ENCODE measurements around the gene CENPU.

CENPU gene

DNA sequence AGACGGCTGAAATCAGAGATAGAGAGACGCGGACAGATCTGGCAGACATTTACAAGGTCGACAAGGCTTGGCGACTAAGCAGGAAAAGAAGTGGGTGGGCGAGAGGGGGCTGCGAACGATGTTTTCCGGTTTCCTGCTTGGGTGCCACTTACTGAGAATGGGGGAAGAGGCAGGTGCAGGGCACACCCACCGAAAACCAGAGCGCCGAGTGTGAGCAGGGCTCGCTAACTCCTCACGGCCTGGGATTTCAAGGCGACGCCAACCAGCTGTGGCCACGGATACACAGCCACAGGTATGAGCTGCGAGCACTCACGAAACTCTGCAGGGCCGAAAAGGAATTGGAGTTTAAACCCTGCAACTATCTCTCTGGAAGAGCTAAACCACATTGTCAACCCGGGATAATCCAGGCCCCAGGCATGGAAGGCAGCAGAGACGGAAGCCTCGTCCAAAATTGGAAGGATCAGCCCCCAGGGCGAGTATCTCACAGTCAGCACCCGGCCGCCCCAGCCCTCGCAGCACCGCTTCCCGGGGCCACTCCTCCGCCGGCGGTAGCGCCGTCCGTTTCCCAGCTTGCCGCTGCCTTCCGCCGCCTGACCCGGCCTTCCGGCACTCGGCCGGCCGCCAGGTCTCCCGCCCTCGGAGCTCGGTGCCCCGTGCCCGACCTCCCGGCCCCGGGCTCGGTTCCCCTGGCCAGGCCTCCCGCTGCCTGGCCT lies 85.4 kb downstream of the CENPU start:
- TF ChIP-seq, protein P1, sequence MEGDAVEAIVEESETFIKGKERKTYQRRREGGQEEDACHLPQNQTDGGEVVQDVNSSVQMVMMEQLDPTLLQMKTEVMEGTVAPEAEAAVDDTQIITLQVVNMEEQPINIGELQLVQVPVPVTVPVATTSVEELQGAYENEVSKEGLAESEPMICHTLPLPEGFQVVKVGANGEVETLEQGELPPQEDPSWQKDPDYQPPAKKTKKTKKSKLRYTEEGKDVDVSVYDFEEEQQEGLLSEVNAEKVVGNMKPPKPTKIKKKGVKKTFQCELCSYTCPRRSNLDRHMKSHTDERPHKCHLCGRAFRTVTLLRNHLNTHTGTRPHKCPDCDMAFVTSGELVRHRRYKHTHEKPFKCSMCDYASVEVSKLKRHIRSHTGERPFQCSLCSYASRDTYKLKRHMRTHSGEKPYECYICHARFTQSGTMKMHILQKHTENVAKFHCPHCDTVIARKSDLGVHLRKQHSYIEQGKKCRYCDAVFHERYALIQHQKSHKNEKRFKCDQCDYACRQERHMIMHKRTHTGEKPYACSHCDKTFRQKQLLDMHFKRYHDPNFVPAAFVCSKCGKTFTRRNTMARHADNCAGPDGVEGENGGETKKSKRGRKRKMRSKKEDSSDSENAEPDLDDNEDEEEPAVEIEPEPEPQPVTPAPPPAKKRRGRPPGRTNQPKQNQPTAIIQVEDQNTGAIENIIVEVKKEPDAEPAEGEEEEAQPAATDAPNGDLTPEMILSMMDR (IDR thresholded peaks at IDR 0.05; ENCODE audit: low read depth, low read length, missing control alignments): no peak
- no peak for DNase-seq (ENCODE audit: low read depth)
- in situ Hi-C loops (cut with HindIII; ENCODE audit: low sequenced_read_pairs): no loop called here
- peak overlapping the region; percentile 79 for H3K4me3 ChIP-seq (ENCODE audit: low read depth, low read length)

DNA sequence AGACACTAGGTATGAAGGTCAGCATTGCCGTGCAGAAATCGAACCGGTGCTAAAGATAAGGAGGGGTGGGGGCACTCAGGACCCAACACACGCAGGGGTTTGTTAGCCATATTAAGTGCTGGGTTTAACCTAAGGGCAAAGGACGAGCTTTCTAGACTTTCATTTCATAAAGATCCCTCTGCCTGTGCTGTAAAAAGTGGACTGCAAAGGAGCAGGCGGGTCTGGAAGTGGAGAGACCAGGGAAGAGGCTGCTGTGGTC lies 85.9 kb downstream of the CENPU start:
- peak overlapping the region; percentile 79 for H3K4me3 ChIP-seq (ENCODE audit: low read depth, low read length)
- in situ Hi-C loops (cut with HindIII; ENCODE audit: low sequenced_read_pairs): no loop called here
- TF ChIP-seq, protein P1 (IDR thresholded peaks at IDR 0.05; ENCODE audit: low read depth, low read length, missing control alignments): no peak
- DNase-seq (ENCODE audit: low read depth): no peak

DNA sequence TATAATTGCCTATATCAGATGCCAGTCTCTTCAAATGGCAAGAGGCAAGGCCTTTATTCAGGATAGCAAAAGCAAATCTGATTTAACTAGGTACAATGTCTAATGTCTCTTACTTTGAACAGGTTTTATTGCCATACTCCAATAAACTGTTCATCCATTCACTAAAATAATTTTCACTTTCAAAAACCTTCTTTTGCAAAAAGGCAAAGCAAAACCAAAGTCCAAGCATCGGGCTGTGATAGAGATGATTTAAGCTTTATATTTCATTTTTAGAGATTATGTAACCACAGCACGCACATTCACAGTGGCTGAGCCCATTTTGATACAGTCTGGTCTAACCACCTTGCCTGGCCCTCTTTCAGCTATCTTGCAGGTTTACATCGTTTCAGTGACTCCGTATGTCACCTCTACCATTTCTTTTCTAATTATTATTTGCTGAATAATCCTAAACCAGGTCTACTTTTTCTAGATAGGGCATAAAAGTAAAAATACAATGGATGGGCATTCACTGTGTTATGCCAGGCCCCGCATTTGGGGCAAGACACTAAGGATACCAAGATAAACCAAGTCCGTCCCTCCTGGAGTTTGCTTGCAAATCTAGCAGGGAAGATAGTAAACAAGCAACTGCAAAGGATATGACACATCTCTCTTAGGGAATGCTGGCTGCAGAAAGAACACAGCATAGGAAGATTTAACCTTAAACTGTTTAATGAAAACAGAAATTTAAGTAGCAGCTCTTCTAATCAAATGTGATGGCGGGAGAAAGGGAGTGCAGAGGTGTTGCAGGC lies 86.4 kb downstream of the CENPU start:
- TF ChIP-seq, protein P1 (IDR thresholded peaks at IDR 0.05; ENCODE audit: low read depth, low read length, missing control alignments): no peak
- peak overlapping the region; percentile 79 for H3K4me3 ChIP-seq (ENCODE audit: low read depth, low read length)
- in situ Hi-C loops (cut with HindIII; ENCODE audit: low sequenced_read_pairs): no loop called here
- DNase-seq (ENCODE audit: low read depth): no peak

DNA sequence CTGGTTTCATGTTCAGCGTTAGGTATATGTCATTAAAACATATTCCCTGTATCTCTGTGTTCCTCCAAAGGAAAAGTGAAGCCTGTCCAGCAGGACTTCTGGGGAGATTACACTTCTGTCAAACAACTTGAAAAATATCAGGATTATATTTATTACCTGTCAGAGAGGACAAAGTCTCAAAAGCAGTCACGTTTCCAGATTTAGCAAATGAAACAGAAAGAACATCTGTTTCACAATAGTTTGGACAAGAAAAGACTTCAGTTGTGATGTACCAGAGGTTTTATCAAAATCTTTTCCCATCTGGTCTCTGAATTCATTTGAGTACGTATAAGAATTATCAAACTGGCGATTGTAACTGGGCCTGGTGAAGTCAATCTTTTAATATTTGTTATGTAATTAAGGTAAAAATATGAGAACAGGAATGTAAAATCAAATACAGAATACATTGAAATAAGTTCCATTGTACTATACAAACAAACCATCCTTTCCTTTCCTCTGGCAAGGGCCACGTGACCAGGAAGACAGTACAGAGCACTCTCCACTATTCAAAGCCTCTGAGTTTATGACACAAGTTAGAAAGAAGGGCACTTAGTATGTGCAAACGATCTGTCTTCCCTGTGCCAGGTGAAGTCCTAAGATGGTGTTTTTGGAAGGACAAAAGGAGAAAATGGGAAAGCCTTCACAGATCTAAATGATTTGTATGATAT lies 87.8 kb downstream of the CENPU start:
- TF ChIP-seq, protein P1 (IDR thresholded peaks at IDR 0.05; ENCODE audit: low read depth, low read length, missing control alignments): no peak
- in situ Hi-C loops (cut with HindIII; ENCODE audit: low sequenced_read_pairs): no loop called here
- H3K4me3 ChIP-seq (ENCODE audit: low read depth, low read length): no peak overlapping the region
- DNase-seq (ENCODE audit: low read depth): no peak

DNA sequence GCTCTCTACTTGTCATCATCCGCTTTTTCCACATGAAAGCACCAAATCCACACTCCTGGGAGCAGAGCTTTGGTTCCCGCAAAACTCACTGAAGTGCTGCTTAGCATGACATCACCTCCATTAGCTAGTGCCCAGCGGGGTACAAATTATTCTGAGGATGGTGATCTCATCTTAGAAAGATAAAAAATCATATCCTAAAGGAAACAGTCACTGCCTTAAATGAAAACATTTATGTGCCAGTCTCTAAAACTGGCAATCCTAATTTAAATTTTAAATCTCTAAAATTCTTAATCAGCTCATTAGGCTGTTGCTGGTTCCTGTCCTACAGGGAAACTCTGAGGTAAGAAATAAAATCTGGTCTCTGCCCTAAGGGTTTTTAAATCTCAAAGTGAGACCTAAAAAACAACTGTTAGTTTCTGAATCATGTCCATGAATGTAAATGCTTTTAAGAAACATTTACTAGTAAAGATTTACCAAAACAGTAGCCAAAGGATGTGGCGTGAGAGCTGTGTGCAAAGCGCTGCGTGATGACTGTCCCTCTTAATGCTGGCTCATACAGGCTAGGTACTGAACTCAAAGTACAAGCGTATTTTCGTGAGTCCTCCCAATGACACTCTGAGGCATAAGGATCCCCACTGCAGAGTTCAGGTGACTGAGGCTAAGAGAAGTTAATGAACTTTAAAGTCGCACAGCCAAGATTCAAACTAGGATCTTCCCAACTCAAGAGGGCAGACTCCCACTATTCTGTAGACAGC lies 89.2 kb downstream of the CENPU start:
- no peak overlapping the region for H3K4me3 ChIP-seq (ENCODE audit: low read depth, low read length)
- TF ChIP-seq, protein P1 (IDR thresholded peaks at IDR 0.05; ENCODE audit: low read depth, low read length, missing control alignments): no peak
- in situ Hi-C loops (cut with HindIII; ENCODE audit: low sequenced_read_pairs): no loop called here
- DNase-seq (ENCODE audit: low read depth): peak; percentile 41
